ENCODE results near the gene PCDH19. TPM values are rescaled to one million over a fixed set of nuclear protein-coding genes. Genes with fewer than 3 reads are reported as not detected.
A peak's percentile ranks its signal among the peaks of the same experiment; 100 is the strongest.

PCDH19 gene
- total RNA-seq, 1 donor from 2014 or later, result 2.6 TPM

- peaks cover 0 to 6% (median 0%) of the 10 kb centered on the region in 3 donors for H3K4me1 ChIP-seq (ENCODE audit: control insufficient read depth in 3 of 3, insufficient read depth in 3 of 3, low read length in 3 of 3)
- H3K4me3 ChIP-seq (ENCODE audit: low read length in 3 of 3), result no peak overlapping the region
- H3K27ac ChIP-seq (ENCODE audit: low read depth, low read length), result no peak overlapping the region
- H3K27me3 ChIP-seq (ENCODE audit: control insufficient read depth in 3 of 3, insufficient read depth in 3 of 3, low read length in 3 of 3), result peaks cover 0 to 14% (median 0%) of the 10 kb centered on the region in 3 donors
- no peak overlapping the region for H3K9ac ChIP-seq (ENCODE audit: low read depth in 1 of 3, low read length in 3 of 3)
- no peaks in the 10 kb centered on the region for H3K36me3 ChIP-seq (ENCODE audit: control insufficient read depth in 3 of 3, insufficient read depth in 3 of 3, low read length in 3 of 3)
- H3K9me3 ChIP-seq (ENCODE audit: control insufficient read depth in 3 of 3, low read length in 3 of 3), result no peaks in the 10 kb centered on the region
Observed at GRCh38 chrX:100417681-100418080, 7.6 kb upstream of the PCDH19 start.

GRCh38 chrX:100413229-100413628, 3.2 kb upstream of the PCDH19 start:
- Histone ChIP-seq H3K4me3 (ENCODE audit: low read length in 3 of 3) (no peak overlapping the region), H3K9ac (ENCODE audit: low read depth in 1 of 3, low read length in 3 of 3) (no peak overlapping the region), H3K27ac (ENCODE audit: low read depth, low read length) (no peak overlapping the region), H3K27me3 (ENCODE audit: control insufficient read depth in 3 of 3, insufficient read depth in 3 of 3, low read length in 3 of 3) (peaks cover 10 to 31% (median 13%) of the 10 kb centered on the region in 3 donors), H3K4me1 (ENCODE audit: control insufficient read depth in 3 of 3, insufficient read depth in 3 of 3, low read length in 3 of 3) (peaks cover 3 to 6% (median 3%) of the 10 kb centered on the region in 3 donors), H3K9me3 (ENCODE audit: control insufficient read depth in 3 of 3, low read length in 3 of 3) (no peaks in the 10 kb centered on the region), H3K36me3 (ENCODE audit: control insufficient read depth in 3 of 3, insufficient read depth in 3 of 3, low read length in 3 of 3) (no peaks in the 10 kb centered on the region)

GRCh38 chrX:100411802-100412715, 2.0 kb upstream of the PCDH19 start:
- H3K4me3 ChIP-seq (ENCODE audit: low read length in 3 of 3), result no peak overlapping the region
- H3K27ac ChIP-seq (ENCODE audit: low read depth, low read length), result no peak overlapping the region
- no peaks in the 10 kb centered on the region for H3K36me3 ChIP-seq (ENCODE audit: control insufficient read depth in 3 of 3, insufficient read depth in 3 of 3, low read length in 3 of 3)
- peaks cover 3 to 12% (median 10%) of the 10 kb centered on the region in 3 donors for H3K4me1 ChIP-seq (ENCODE audit: control insufficient read depth in 3 of 3, insufficient read depth in 3 of 3, low read length in 3 of 3)
- H3K9me3 ChIP-seq (ENCODE audit: control insufficient read depth in 3 of 3, low read length in 3 of 3), result peaks cover 0 to 4% (median 0%) of the 10 kb centered on the region in 3 donors
- H3K9ac ChIP-seq (ENCODE audit: low read depth in 1 of 3, low read length in 3 of 3), result no peak overlapping the region
- H3K27me3 ChIP-seq (ENCODE audit: control insufficient read depth in 3 of 3, insufficient read depth in 3 of 3, low read length in 3 of 3), result peaks cover 21 to 43% (median 25%) of the 10 kb centered on the region in 3 donors

GRCh38 chrX:100410901-100411801, 1.1 kb upstream of the PCDH19 start:
- Histone ChIP-seq H3K9ac (ENCODE audit: low read depth in 1 of 3, low read length in 3 of 3) (no peak overlapping the region), H3K27me3 (ENCODE audit: control insufficient read depth in 3 of 3, insufficient read depth in 3 of 3, low read length in 3 of 3) (peaks cover 29 to 52% (median 32%) of the 10 kb centered on the region in 3 donors), H3K9me3 (ENCODE audit: control insufficient read depth in 3 of 3, low read length in 3 of 3) (peaks cover 0 to 7% (median 0%) of the 10 kb centered on the region in 3 donors), H3K4me1 (ENCODE audit: control insufficient read depth in 3 of 3, insufficient read depth in 3 of 3, low read length in 3 of 3) (peaks cover 3 to 12% (median 5%) of the 10 kb centered on the region in 3 donors), H3K4me3 (ENCODE audit: low read length in 3 of 3) (no peak overlapping the region), H3K36me3 (ENCODE audit: control insufficient read depth in 3 of 3, insufficient read depth in 3 of 3, low read length in 3 of 3) (no peaks in the 10 kb centered on the region), H3K27ac (ENCODE audit: low read depth, low read length) (no peak overlapping the region)

- Histone ChIP-seq H3K9me3 (ENCODE audit: control insufficient read depth in 3 of 3, low read length in 3 of 3) (peaks cover 0 to 7% (median 0%) of the 10 kb centered on the region in 3 donors), H3K9ac (ENCODE audit: low read depth in 1 of 3, low read length in 3 of 3) (no peak overlapping the region), H3K27ac (ENCODE audit: low read depth, low read length) (no peak overlapping the region), H3K4me1 (ENCODE audit: control insufficient read depth in 3 of 3, insufficient read depth in 3 of 3, low read length in 3 of 3) (peaks cover 3 to 12% (median 5%) of the 10 kb centered on the region in 3 donors), H3K4me3 (ENCODE audit: low read length in 3 of 3) (peak overlapping the region in 2 of 3 donors; percentile 9 to 29), H3K27me3 (ENCODE audit: control insufficient read depth in 3 of 3, insufficient read depth in 3 of 3, low read length in 3 of 3) (peaks cover 29 to 57% (median 32%) of the 10 kb centered on the region in 3 donors), H3K36me3 (ENCODE audit: control insufficient read depth in 3 of 3, insufficient read depth in 3 of 3, low read length in 3 of 3) (no peaks in the 10 kb centered on the region)
Observed at GRCh38 chrX:100408713-100409609, 1.1 kb downstream of the PCDH19 start.

- no peak overlapping the region for H3K27ac ChIP-seq (ENCODE audit: low read depth, low read length)
- no peaks in the 10 kb centered on the region for H3K36me3 ChIP-seq (ENCODE audit: control insufficient read depth in 3 of 3, insufficient read depth in 3 of 3, low read length in 3 of 3)
- H3K9me3 ChIP-seq (ENCODE audit: control insufficient read depth in 3 of 3, low read length in 3 of 3), result peaks cover 0 to 7% (median 0%) of the 10 kb centered on the region in 3 donors
- H3K27me3 ChIP-seq (ENCODE audit: control insufficient read depth in 3 of 3, insufficient read depth in 3 of 3, low read length in 3 of 3), result peaks cover 29 to 55% (median 32%) of the 10 kb centered on the region in 3 donors
- peak overlapping the region in 1 of 3 donors; percentile 27 for H3K4me3 ChIP-seq (ENCODE audit: low read length in 3 of 3)
- peaks cover 3 to 12% (median 5%) of the 10 kb centered on the region in 3 donors for H3K4me1 ChIP-seq (ENCODE audit: control insufficient read depth in 3 of 3, insufficient read depth in 3 of 3, low read length in 3 of 3)
- H3K9ac ChIP-seq (ENCODE audit: low read depth in 1 of 3, low read length in 3 of 3), result no peak overlapping the region
Observed at GRCh38 chrX:100407784-100408712, 2.0 kb downstream of the PCDH19 start.

GRCh38 chrX:100407147-100407783, 2.8 kb downstream of the PCDH19 start:
- Histone ChIP-seq H3K27ac (ENCODE audit: low read depth, low read length) (no peak overlapping the region), H3K27me3 (ENCODE audit: control insufficient read depth in 3 of 3, insufficient read depth in 3 of 3, low read length in 3 of 3) (peaks cover 29 to 51% (median 32%) of the 10 kb centered on the region in 3 donors), H3K9me3 (ENCODE audit: control insufficient read depth in 3 of 3, low read length in 3 of 3) (peaks cover 0 to 7% (median 0%) of the 10 kb centered on the region in 3 donors), H3K4me3 (ENCODE audit: low read length in 3 of 3) (no peak overlapping the region), H3K9ac (ENCODE audit: low read depth in 1 of 3, low read length in 3 of 3) (no peak overlapping the region), H3K36me3 (ENCODE audit: control insufficient read depth in 3 of 3, insufficient read depth in 3 of 3, low read length in 3 of 3) (no peaks in the 10 kb centered on the region), H3K4me1 (ENCODE audit: control insufficient read depth in 3 of 3, insufficient read depth in 3 of 3, low read length in 3 of 3) (peaks cover 3 to 12% (median 5%) of the 10 kb centered on the region in 3 donors)

GRCh38 chrX:100405424-100405823, 4.6 kb downstream of the PCDH19 start:
- Histone ChIP-seq H3K9ac (ENCODE audit: low read depth in 1 of 3, low read length in 3 of 3) (no peak overlapping the region), H3K36me3 (ENCODE audit: control insufficient read depth in 3 of 3, insufficient read depth in 3 of 3, low read length in 3 of 3) (no peaks in the 10 kb centered on the region), H3K27me3 (ENCODE audit: control insufficient read depth in 3 of 3, insufficient read depth in 3 of 3, low read length in 3 of 3) (peaks cover 27 to 55% (median 29%) of the 10 kb centered on the region in 3 donors), H3K27ac (ENCODE audit: low read depth, low read length) (no peak overlapping the region), H3K4me1 (ENCODE audit: control insufficient read depth in 3 of 3, insufficient read depth in 3 of 3, low read length in 3 of 3) (peaks cover 0 to 12% (median 5%) of the 10 kb centered on the region in 3 donors), H3K9me3 (ENCODE audit: control insufficient read depth in 3 of 3, low read length in 3 of 3) (peaks cover 0 to 7% (median 0%) of the 10 kb centered on the region in 3 donors), H3K4me3 (ENCODE audit: low read length in 3 of 3) (no peak overlapping the region)
